GM18870 (cell line): ENCODE measurements around the gene PDK1.

Experiments
- ATAC-seq: cut with Tn5 transposase; IDR thresholded peaks from one replicate; pipeline ENCODE4 v1.9.1; 2021; ENCODE audit warnings: moderate library complexity; ENCODE audit not compliant: unreplicated experiment

The PDK1 gene

DNA sequence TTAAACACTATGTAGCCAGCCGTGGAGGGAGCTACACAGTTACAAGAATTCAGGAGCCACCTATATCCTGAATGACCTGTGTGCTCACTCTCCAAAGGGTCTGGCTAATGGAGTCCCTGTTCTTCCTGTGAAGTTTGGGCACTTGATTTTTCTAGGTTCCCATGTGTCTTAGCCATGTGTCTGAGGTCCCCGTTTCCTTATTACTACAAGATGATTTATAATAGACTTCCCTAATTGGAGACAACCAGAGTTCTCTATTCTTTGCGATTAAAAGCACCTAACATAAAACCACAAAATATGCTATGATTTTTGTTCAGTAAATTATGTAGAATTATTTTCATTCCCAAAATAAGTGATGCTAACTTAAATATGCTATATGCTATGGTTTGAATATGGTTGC, 83.4 kb downstream of the PDK1 start:
- ATAC-seq: no peak

DNA sequence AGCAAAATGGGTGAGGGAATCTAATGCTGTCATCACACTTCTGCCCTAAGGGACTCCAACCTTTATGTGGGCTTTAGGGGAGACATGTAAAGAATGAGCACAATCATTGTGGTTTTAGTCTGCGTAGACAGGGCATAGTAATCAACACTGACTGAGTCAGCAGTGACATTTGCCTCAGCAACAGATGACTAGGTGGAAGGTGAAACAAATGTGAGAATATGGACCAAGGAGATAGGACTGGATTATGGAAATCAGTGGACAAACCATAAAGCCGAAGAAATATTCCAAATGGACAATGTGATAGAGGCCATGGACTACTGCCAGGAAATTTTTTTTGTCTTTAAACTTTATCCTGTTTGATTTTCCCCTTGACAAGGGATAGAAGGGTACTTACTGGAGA, 83.9 kb downstream of the PDK1 start:
- no peak for ATAC-seq

DNA sequence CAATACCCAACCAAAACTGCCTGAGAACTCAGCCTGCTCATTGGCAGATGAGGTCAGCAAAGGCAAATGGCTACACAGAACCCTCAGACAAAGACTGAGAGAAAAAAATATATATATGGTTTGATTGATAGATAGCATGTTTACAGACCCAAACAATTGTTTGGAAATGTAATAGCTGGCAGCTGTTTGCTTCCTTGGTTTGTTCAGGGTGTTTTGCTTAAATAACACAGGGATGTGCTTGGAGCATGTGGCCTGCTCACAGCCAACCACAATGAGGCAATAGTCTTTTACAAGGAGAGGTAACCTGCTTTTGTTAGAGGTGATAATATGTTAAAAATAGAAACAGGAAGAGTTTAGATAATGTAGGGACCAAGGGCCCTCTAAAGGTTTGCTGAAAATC, 84.5 kb downstream of the PDK1 start:
- ATAC-seq: no peak

DNA sequence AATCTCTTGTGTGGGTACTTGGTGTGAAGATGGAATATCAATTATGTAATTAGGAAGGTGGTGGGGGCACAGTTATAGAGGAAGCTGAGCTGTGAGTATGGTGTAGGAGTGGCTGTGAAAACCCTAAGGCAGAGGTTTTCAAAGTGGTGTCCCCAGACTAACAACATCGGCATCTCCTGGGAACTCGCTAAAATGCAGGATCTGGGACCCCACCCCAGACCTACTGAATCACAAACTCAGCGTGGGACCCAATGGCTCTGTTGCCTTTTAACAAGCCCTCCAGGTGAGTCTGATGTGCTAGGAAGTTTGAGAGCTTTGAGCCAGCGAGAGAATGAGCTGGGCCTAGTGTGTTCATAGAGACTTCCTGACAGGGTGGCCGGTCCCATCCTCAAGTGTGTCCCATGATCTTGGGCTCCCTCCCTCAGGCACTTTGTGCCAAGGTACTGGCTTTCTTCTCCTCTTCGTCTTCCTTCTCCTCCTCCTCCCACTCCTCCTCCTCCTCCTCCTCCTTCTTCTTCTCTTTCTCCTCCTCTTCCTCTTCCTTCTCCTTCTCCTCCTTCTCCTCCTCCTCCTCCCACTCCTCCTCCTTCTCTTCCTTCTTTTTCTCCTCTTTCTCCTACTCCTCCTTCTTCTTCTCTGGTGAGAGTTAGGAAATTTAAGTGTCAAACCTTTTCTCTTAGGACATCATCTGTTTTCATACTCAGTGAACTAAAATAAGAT, 86.6 kb downstream of the PDK1 start:
- no peak for ATAC-seq

DNA sequence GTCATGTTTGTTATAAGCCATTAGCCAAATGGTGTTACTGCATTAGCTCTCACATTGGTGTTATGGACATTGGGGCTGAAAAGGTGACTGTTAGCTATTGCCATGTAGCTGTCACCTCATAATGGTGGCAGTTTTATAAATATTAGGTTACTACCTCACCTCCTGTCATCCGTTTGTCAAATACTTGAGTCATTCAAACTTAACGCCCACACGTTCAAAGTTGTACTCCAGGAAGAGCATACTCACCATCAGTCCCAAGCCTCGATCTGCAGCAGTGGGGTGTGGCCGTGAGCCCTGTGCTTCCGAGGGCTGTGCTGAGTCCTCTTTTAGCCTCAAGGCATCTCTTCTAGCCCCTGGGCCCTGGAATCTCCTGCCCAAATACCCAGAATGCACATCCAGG, 87.3 kb downstream of the PDK1 start:
- ATAC-seq: no peak

DNA sequence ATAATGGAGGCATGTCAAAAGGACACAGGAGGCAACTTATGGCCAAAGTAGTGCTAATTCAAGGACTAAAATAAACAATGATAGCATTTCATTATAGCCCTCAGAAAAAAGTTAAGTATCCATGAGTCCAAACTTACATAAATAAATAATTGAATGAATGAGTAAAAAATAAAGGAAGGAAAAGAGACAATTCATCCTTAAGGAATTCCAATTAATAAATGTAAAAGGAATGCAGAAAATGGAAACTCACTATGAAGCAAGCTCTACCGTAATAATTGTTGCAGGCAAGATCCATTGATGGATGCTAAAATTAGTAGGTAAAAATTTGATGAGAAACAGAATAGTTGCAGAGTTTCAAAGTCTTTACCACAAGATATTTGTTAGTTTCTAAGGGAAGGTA, 91.5 kb downstream of the PDK1 start:
- ATAC-seq: no peak

DNA sequence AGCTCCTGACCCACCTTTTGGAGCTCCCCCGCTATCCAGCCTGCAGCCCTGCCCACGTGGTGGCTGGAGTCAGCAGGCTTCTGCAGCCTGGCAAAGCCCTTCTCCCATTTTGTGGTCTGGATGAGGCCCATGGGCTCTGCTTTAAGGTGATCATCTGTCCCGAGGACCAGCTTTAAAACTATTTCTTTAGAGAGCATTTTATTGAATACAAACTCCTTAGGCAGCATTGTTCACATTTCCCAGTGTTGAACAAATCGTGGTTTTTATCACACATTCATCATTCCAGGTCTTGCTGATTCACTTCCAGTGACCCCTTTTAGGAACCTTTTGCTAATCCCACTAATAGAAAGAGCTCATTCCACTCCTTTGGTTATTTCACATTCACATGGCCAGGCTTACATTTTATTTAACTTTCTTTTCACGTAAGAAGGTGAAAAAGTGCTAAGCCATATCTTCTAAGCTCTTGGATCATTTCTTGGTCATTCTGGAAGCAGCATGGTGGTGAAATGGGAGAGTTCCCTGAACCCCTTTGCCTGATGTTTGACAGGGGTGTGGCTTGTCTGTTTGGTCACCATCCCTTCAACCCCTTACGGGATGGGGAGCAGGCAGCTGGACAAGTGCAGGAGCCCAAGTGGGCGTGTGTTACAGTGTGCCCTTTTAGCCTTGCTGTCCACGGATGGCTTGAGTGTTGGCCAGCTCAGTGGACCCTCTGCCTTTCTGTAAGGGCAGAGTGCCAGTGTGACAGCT, 99.4 kb downstream of the PDK1 start:
- ATAC-seq: no peak

DNA sequence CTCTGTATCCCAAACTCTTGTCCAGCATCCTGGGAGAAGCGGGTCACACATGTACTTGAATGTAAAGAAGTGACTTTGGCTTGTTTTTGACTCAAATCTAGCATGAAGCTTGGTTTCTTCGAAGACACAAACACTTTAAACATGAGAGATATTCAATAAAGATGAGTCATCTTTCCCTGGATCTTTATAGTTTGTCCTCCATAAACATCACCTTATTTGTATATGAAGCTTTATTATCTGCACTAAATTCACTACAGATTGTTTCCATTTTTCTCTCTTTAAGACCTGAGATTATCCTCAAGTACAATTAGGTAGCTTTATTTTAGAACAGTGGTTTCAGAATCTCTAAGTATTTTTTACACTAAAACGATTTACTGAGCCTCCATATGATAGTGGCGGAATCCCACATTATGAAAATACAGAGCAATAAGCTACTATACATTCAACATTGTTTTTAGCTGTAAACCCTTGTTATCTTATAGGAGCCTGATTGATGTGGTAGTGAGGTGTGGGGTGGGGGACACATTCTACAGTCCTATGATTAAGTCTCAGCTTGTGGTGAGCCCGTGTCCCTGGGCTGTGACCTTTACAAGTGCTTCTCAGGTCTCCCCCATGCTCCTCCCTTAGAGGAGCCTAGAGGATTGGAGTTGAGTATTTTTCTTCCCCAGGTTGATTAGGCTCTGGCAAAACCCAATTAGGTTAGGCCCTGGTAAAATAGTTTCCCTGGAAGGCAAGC, 100.1 kb downstream of the PDK1 start:
- ATAC-seq: no peak
